Embryonic facial prominence (tissue), 1 donor: ENCODE data around the gene CLDN11.

Experiments used
- DNase-seq: peaks from one replicate; pipeline ENCODE4 v3.0.0-alpha.2; 2016; ENCODE audit errors: extremely low spot score

CLDN11 gene

DNA sequence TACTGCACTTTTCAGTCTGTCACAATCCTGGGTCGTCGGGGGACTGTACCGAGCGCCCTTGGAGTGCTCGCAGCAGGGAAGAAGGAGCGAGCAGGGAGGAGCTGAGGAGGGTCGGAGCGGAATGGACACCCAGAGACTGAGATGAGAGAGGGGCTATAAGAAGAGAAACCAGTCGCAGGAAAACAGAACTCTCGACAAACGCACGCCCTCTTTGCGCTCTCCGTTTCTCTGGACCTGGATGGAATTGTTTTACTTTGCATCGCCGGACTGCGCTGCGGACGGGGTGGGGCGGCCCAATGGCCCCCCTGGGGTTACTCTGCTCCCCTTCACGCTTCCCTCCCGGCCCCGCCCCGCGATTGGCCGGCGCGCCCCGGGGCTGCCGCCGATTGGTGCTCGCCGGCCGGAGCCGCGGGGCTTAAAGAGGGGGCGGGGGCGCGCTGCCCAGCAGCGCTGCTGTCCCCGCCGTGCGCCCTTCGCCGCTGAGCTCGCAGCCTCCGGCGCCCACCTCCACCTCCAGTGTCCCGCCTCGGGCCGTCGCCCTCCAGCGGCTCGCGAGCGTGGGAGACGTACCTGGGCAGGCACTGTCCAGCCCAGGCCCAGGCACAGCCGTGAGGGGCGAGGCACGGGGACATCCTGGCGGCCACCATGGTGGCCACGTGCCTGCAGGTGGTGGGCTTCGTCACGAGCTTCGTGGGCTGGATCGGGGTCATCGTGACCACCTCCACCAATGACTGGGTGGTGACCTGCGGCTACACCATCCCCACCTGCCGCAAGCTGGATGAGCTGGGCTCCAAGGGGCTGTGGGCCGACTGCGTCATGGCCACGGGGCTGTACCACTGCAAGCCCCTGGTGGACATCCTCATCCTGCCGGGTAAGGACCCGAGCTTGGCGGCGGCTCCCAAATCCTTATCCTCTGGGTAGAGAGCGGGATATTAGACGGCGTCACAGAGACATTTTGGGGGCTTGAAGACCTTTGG is at the start of gene CLDN11:
Gene CLDN11 (plus strand): TSS at position 447 of the 977 bp plus-strand sequence. CDS start 199 bp downstream, at position 646.
- DNase-seq, result no peak

DNA sequence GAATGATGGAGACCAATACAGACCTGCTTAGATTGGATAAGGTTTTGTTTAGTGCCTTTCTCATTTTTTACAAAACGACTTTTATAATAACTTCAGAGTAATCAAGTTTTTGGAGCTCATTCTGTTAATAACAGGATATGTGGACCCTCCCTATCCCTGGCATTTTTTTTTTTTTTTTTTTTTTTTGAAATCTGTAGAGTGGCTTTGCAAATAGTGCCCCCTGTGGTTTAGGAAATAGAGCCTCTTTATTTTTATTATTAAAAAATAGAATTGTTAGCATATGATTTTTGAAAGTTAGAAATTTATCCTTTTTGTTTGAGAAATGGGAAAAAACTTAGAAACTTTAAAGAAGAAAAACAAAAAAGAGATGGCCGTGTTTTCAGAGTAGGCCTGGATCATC is 49.7 kb upstream of the CLDN11 start:
- DNase-seq, result no peak

DNA sequence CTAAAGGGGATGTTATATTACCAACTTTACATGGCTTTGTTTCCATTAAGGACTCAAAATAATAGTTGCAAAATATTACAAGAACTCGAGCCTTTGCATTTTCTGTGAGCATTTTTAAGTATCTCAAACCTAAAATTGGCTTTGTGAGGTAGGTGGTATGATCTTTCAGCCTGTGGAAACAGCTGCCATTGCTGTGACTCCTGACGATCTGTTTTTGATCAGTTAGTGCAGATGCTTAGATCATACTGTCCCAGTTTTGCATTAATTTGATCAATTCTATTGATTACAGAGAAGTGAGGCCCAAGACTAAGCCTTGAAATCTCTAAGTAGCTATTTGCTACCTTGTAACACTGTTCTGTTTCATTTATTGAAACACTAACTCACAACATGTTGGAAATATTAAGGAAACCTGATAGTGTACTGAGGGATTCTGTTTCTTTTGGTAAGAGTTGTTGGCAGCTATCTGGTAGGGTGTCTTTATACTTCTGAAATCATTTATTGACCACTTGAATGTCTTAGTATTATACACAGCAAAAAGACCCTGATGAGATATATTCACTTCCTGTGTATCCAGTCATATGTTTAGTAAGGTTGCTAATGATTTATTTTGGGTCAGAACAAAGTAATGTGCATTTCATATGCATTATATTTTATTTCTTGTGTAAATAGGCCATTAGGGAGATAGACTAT is 46.3 kb upstream of the CLDN11 start:
- no peak for DNase-seq

DNA sequence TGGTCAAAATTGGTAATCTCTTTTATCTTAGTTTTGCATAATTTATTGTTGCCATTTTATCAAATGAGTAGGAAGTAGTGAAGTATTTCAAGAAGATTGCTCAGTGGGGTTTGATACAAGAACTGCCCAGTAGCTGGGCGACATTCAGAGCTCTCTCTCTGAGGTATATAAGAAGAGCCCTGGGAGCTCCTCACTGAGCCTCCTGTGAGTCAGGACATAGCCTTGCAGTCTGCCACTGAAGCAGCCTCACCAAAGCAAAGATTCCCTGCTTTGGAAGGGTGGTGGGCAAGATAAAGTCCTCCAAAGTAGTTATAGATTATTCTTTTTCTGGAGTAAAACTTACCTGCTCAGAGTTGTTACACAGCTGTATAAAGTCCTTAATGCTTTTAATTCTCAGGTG is 35.1 kb upstream of the CLDN11 start:
- no peak for DNase-seq

DNA sequence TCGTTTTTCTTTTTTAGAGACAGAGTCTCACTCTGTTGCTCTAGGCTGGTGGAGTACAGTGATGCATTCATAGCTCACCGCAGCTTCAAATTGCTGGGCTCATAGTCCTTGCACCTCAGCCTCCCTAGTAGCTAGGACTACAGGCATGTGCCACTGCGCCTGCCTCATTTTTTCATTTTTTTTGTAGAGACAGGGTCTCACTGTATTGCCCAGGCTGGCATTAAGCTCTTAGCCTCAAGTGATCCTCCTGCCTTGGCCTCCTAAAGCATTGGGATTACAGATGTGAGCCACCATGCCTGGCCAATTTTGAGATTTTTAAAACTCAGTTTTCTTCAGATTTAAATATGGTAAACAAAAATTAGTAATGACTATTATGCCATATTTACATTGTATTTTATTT is 32.2 kb upstream of the CLDN11 start:
- DNase-seq, result no peak

DNA sequence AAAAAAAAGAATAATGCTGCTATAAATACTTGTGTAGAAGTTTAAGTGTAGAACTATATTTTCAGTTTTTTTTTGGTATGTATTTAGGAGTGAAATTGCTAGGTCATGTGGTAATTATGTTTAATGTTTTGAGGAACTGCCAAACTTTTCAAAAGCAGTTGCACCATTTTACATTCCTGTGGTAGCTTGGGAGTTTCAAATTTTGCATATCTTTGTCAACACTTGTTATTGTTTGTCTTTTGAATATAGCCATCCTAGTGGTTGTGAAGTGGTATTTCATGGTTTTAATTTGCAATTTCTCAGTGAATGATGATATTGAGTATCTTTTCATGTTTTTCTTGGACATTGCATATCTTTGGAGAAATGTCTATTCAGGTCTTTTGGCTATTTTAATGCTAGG is 30.7 kb upstream of the CLDN11 start:
- DNase-seq, result no peak

DNA sequence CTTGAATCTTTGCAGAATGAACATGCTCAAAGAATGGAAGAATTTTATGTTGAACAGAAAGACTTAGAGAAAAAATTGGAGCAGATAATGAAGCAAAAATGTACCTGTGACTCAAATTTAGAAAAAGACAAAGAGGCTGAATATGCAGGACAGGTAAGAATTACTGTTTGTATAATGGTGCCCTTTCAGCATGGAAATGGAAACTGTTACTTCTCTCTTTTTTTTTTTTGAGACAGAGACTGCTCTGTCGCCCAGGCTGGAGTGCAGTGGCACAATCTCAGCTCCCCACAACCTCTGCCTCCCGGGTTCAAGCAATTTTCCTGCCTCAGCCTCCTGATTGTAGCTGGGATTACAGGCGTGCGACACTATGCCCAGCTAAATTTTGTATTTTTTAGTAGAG is 27.6 kb upstream of the CLDN11 start:
- DNase-seq, result no peak

DNA sequence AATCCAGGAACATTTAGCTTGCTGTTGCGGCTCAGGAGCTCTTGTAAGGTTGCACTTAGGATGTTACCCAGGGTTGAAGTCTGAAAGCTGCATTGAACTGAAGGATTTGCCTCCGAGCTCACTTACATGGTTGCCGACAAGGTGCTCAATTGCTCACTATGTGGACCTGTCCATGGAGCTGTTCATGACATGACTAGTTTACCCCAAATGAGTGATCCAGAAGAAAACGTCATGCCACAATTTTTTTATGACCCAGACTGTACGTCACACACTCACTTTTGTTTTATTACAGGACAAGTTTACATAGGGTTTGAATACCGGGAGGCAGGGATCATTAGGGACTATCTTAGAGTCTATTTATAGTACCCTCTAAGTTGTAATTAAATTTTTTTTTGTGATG is 21.0 kb upstream of the CLDN11 start:
- DNase-seq, result no peak

DNA sequence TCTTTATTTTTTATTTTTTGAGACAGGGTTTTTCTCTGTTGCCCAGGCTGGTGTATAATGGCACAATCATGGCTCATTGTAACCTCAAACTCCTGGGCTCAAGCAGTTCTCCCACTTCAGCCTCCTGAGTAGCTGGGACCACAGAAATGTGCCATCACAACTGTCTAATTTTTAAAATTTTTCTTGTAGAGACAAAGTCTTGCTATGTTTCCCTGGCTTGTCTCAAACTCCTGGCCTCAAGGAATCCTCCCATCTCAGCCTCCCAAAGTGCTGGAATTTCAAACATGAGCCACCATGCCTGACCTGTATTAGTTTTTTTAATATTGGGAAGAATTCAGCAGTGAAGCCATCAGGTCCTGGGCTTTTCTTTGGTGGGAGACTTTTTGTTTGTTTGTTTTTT is 13.6 kb upstream of the CLDN11 start:
- no peak for DNase-seq

DNA sequence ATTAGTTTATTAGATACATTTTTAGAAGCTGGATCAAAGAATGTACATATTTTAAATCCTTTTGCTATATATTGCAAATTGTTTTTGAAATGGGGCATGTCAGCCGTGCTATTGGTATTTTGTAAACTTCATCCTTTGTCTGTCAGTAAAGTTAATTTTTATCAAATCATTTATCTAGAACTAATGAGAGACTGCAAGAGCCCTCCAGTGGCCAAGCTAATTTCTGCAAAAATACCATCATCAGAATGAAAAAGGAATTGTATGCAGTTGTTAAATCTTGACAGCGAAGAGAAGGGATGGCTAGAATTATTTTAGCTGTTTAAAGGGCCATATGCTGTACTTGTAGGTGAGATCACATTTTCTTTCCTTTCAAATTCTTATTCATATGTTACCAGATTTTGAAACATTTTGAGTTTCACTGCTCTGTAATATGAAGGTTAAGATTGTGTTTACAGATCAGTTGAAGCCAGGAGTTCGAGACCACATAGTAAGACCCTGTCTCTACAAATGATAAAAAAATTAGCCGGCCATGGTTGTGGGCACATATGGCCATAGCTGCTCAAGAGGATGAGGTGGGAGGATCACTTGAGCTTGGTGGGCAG is 8.1 kb upstream of the CLDN11 start:
- no peak for DNase-seq

DNA sequence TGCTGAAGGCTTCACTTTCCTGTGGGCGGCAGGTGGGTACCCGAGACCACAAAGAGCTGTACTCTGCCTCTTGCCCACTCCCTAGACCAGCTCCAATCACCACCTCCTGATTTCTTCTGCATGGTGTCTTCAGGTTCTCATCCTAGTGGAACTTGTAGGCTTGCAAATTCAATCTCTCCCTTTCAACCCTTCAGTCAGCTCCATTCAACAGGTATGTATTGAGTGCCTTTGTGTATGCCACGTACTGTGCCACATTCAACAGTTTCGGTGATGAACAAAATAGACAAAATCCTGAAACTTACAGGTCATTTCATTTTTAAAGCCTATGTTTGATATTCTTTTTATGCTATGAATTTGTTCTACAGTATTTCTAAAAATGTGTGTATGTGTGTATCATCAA is 5.4 kb upstream of the CLDN11 start:
- no peak for DNase-seq

DNA sequence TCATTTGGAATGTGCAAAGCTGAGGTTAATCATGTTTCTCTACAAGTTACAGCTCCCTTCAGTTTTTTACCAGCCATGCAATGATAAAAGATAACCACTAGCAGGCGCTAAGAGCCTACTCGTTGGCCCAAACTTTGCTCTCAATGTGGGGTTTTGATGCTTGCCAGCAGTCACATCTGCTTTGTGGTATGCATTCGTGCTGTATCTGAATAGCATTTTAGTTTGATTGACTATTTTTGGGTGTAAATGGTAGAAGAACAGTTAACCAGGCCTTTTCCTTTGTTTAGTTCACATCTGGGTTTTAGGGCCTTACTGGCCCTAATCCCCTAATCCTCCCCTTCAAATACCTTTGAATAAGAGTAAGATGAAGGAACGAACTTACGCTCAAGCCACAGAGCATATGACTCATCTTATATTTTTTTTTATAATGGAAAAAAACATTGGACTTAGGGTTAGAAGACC is 4.4 kb upstream of the CLDN11 start:
- DNase-seq, result peak; percentile 64

DNA sequence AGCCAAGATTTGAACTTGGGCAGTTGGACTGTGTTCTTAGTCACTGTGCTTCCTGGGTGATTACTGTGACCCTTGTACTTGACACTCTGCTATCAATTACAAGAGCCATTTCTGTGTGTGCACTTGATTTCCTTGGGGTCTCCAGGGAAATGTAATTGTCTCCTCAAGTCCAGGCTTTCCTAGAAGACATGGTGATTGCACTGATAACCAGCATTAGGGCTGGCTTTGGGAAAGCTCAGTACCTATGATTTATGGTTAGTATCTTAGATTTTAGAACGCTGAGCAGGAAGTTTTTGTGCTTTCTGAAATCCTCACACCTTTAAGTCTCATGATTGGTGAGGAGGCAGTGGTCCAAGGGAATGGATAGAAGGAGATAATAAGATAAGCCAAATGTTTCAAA is 1.6 kb upstream of the CLDN11 start:
- DNase-seq, result no peak

DNA sequence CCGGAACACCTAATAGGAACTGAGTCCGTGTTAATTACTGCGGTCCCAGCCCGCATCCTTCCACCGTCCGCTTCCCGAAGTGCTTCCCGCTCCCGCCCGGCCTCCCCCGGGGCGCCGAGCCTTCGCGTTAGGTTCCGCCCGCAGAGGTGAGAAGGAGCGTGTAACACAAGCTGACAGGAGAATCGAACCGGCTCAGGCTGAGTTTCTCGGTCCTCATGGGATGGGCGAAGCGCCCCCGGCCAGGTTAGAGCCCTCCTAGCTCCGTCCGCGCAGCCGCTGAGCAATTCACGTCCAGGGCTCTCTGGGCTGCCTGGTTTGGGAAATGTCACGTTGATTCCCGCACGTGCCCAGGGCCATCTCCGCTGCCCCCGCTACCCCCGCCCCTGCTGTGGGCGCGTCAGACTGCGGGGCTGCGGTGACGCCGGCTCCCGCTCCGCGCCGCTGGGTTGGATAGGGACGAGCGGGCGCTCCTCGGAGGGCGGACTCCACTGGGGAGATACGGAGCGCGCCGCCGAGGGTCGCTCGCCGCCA is 954 bp downstream of the CLDN11 start:
- DNase-seq, result no peak

DNA sequence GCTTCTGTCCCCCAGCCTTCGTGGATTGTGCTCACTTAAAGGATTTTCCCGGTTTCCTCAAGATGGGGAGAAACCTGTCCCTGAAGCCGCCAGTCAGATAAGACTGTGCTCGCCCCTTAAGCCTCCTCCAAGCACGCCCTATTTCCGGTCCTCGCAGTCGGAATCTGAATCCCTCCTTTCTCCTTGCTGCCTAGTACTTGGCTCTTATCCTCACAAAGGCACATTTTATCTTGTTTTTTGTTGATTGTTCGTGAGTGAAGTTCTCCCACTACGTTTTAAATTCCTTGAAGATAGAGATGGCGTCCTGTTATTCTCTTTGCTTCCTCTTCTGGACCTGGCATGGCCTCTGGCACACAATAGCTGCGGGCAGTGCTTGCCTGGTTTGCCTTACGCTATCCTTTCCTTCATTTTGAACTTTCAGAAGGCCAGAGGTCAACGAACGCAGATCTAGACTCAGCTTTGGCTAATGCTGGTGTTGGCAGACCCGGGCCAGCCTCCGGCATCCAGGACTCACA is 1.7 kb downstream of the CLDN11 start:
- DNase-seq, result no peak

DNA sequence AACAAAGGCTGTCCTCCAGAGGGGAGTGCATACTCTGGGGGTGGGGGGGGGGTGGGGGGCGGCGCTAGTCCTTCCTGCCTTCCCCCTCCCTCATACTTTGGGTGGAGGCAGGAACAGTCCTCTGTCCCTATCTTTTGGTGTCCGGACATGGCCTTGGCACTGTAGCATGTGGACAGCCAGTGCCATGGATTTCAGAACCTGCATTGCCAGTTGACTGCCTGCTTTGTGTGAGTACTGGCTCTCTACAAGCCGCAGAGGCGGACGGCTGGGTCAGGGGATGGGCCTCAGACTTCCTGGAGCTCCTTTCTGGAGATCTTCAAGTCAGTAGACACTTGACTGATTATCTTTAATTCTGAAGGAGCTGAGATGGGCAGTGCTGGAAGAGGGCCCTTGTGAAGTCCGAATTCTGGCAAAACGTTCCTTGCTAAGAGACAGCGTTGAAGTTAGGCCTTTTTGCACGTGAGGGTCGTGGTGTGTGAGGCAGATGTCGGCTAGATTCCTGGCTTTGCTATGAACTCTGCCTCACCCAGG is 2.5 kb downstream of the CLDN11 start:
- DNase-seq, result no peak

DNA sequence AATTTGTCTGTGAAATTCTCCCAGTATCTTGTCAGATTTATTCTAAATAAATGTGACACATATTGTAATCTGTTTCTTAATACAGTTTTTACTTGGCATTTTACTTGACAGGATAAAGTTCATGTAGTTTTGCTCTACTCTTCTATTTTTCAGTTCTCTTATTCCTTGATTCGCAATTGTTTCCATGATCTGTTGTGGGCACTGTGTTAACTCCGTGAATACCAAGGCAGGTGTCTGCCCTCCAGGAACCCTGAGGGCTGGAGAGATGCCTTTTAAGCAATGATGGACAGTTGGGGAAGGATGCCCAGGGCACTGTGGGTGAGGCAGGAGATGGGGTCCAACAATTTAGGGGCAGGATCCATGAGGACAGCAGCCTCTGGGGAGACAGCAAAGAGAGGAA is 3.1 kb downstream of the CLDN11 start:
- no peak for DNase-seq

DNA sequence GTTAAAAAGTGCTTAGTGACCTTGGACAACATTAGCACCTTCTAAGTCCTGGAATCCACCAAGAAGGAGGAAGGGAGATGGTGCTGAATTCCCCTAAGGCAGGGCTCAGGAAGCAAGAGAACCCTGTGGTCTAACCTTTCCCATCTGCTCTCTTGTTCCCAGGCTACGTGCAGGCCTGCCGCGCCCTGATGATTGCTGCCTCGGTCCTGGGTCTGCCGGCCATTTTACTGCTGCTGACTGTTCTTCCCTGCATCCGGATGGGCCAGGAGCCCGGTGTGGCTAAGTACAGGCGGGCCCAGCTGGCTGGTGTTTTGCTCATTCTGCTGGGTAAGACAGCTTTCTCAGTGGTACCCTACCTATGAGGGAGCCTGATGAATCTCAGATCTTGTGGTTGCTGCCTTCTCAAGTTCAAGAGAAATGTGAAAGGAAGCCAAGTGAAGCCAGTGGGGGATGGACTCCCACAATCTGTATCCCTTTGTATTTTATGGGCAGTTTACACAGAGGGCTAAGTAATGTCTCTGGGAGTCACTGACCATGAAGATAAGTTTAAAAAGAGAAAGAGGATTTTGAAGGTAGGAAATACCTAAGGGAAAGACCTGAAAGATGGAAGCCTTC is 4.4 kb downstream of the CLDN11 start:
- no peak for DNase-seq

DNA sequence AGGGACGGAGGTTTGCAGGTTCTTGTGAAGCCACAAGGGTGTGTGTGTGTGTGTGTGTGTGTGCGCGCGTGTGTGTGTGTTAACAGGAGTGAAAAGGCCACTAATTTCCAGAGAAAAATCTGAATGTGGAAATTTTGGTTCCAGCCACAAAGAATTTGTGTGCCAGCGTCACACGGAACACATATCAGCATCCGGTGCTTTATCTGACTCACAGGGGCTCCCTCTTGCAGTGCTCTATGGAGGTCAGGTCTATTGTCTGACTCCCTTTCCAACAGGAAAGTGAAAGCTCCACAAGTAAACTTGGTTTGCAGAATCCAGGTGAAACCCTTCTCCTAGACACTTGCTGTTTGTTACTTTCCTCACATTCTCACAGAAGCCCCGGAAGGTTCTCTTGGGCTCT is 6.2 kb downstream of the CLDN11 start:
- DNase-seq, result no peak

DNA sequence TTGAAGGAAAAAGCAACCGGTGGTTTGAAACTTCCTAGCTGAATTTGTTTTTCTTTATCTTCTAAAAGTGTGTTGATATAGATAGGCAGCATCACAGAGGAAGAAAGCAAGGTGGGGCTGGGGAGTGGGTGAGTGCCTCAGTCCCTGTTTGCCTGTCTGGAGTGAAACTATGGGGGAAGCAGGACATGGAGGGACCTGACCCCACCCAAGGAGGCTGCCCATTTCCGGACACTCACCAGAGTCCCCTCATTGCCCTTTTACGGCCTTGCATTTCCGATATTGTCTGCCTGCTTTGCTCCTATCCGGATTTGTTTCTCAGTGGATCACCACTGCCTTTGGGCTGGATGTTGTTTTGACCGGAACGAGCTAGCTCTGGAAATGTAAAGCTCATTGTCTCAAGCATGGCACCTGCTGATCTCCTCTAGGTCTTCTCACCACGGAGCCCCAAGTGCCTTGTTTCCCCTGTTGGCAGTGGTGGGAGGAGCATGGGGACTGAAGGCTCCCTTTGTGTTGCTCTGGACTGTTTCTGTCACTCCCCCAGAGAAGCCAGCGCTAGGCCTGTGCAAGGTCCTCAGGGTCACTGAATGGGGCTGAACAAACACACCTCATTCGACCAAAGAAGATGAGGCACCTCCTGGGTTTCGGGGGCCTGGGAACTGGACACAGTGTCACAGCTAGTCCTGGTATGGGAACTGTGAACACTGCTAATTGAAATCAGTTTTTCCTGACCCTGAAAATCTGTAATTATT is 7.0 kb downstream of the CLDN11 start:
- no peak for DNase-seq
